Panc1 (cell line): Measurements from ENCODE around the gene SENP1. TPM values are rescaled to one million over a fixed set of nuclear protein-coding genes. Genes with fewer than 3 reads are reported as not detected.

Source experiments
- ATAC-seq: fragments of 200-7000 bp; cut with Tn5 transposase; 2 replicates; pipeline ENCODE4 v1.9.1; 2020; ENCODE audit warnings: mild to moderate bottlenecking, moderate library complexity
- BruUV-seq: library from RNA; stranded (reverse); fragments of 400-500 nt; replicated peaks from 2 replicates; lab custom pipeline; 2021; lab: Mats Ljungman, UMichigan
- CTCF ChIA-PET: fragments of 300-600 bp; sonication (Branson Sonifier 250); formaldehyde crosslinking; loops from one replicate; lab custom pipeline; 2022; ENCODE audit warnings: antibody characterized with exemption; lab: Charles Lee
- POLR2A ChIA-PET: fragments of 300-600 bp; sonication (Branson Sonifier 250); formaldehyde crosslinking; loops from one replicate; lab custom pipeline; 2022; ENCODE audit warnings: antibody characterized with exemption; lab: Charles Lee
- DNase-seq: peaks from one replicate; pipeline ENCODE4 v3.0.0-alpha.2; 2010; ENCODE audit warnings: low read depth, low spot score
- H3K27ac ChIP-seq: 2 replicates; pipeline ENCODE4 v1.5.1; 2011; ENCODE audit warnings: mild to moderate bottlenecking, low read length, inconsistent platforms
- H3K27me3 ChIP-seq: fragments of 200-500 bp; sonication (Bioruptor generic); 2 replicates; pipeline ENCODE4 v1.6.0; 2014; ENCODE audit warnings: low read length, inconsistent platforms; ENCODE audit not compliant: control insufficient read depth, insufficient read depth
- H3K36me3 ChIP-seq: fragments of 200-500 bp; sonication (Bioruptor generic); 2 replicates; pipeline ENCODE4 v1.5.1; 2014; ENCODE audit warnings: inconsistent platforms, mild to moderate bottlenecking, low read length, moderate library complexity; ENCODE audit not compliant: control insufficient read depth, insufficient read depth
- H3K4me1 ChIP-seq: 2 replicates; pipeline ENCODE4 v1.5.1; 2011; ENCODE audit warnings: inconsistent platforms, mild to moderate bottlenecking, low read length, moderate library complexity; ENCODE audit not compliant: control insufficient read depth, insufficient read depth
- H3K4me3 ChIP-seq, 2 experiments: 2 replicates each; pipeline ENCODE4 v1.5.1; 2011 to 2012; ENCODE audit warnings: low read depth in 2 of 2, low read length in 2 of 2, mild to moderate bottlenecking in 2 of 2, inconsistent platforms in 1 of 2, moderate library complexity in 1 of 2
- H3K9me3 ChIP-seq: fragments of 200-500 bp; sonication (Bioruptor generic); 2 replicates; pipeline ENCODE4 v1.5.1; 2014; ENCODE audit warnings: low read depth, mild to moderate bottlenecking, inconsistent platforms, low read length, moderate library complexity; ENCODE audit not compliant: control insufficient read depth, insufficient read depth
- CTCF ChIP-seq: fragments of 450-650 bp; IDR thresholded peaks from 2 replicates; pipeline ENCODE4 v1.5.1; 2017; ENCODE audit warnings: mild to moderate bottlenecking
- POLR2AphosphoS5 ChIP-seq: IDR thresholded peaks from 2 replicates; pipeline ENCODE4 v1.6.1; 2012; ENCODE audit warnings: mild to moderate bottlenecking, low read depth, low read length, moderate library complexity
- REST ChIP-seq, 2 experiments: IDR thresholded peaks; 2 replicates each; pipeline ENCODE4 v1.6.1; 2011 to 2012; ENCODE audit warnings: low read depth in 2 of 2, control low read depth in 1 of 2, low read length in 1 of 2, mild to moderate bottlenecking in 1 of 2, moderate library complexity in 1 of 2; ENCODE audit not compliant: insufficient read depth in 1 of 2
- SIN3A ChIP-seq: IDR thresholded peaks from 2 replicates; pipeline ENCODE4 v1.6.1; 2012; ENCODE audit warnings: low read depth, mild to moderate bottlenecking, low read length, moderate library complexity, borderline replicate concordance; ENCODE audit not compliant: insufficient read depth
- TCF7L2 ChIP-seq: IDR thresholded peaks from 2 replicates; pipeline ENCODE4 v1.6.1; 2011; ENCODE audit warnings: mild to moderate bottlenecking, low read depth, low read length, inconsistent platforms
- in situ Hi-C: cut with HindIII; loops from 2 replicates; pipeline ENCODE4 v1.10.0; 2016; ENCODE audit warnings: low sequenced_read_pairs, low pct_unique_long_range_greater_than_20kb
- intact Hi-C: fragments of 100-400 bp; cut with micrococcal nuclease; formaldehyde crosslinking; loops from one replicate; pipeline ENCODE4 v1.10.0; 2022; ENCODE audit not compliant: unreplicated experiment
- total RNA-seq: library from RNA; stranded (reverse); gene quantifications from one replicate; pipeline ENCODE4 v1.2.1, GENCODE V29; 2021; ENCODE audit not compliant: unreplicated experiment

Gene SENP1
- total RNA-seq, 1 experiment from 2014 or later = 35.2 TPM

- peaks cover 40% of the 10 kb centered on the region for H3K27me3 ChIP-seq
- H3K27ac ChIP-seq = no peak overlapping the region
- CTCF ChIA-PET = interaction anchor here (0.6 kb wide), 1 partner anchor 12 kb away, joined by 7 read pairs; no protein-coding TSS in a partner anchor
- H3K4me1 ChIP-seq = peaks cover 22% of the 10 kb centered on the region
- peak; percentile 88 for ATAC-seq
- intact Hi-C loops = no loop called here
- POLR2A ChIA-PET = interaction anchor here (0.6 kb wide), 2 partner anchors 12 to 198 kb away, joined by 6 to 8 read pairs; no protein-coding TSS in a partner anchor
- peak overlapping the region; percentile 54 to 78 for H3K4me3 ChIP-seq
- no peak for DNase-seq
- BruUV-seq = no TSS peak
- in situ Hi-C loops = no loop called here
- H3K36me3 ChIP-seq = no peaks in the 10 kb centered on the region
- H3K9me3 ChIP-seq = no peaks in the 10 kb centered on the region
- TF ChIP-seq REST (IDR thresholded peaks at IDR 0.05; ENCODE audit: insufficient read depth in 1 of 2, low read depth in 2 of 2, low read length in 1 of 2) = no peak
- TF ChIP-seq SIN3A = no peak
- no peak for TF ChIP-seq POLR2AphosphoS5
- no peak for TF ChIP-seq TCF7L2
- TF ChIP-seq CTCF = no peak
Observed at GRCh38 chr12:48001505-48002413, 104.1 kb downstream of the SENP1 start.

GRCh38 chr12:48000878-48001504 lies 104.9 kb downstream of the SENP1 start:
- Histone ChIP-seq H3K4me3 (peak overlapping the region; percentile 54 to 78), H3K27me3 (peaks cover 36% of the 10 kb centered on the region), H3K36me3 (no peaks in the 10 kb centered on the region), H3K9me3 (no peaks in the 10 kb centered on the region), H3K4me1 (peaks cover 22% of the 10 kb centered on the region), H3K27ac (no peak overlapping the region)
- in situ Hi-C loops = no loop called here
- CTCF ChIA-PET = no interaction called here
- DNase-seq (no peak), ATAC-seq (peak; percentile 69)
- intact Hi-C loops = no loop called here
- POLR2A ChIA-PET = no interaction called here
- no TSS peak for BruUV-seq
- TF ChIP-seq SIN3A (no peak), POLR2AphosphoS5 (no peak), TCF7L2 (no peak), REST (IDR thresholded peaks at IDR 0.05; ENCODE audit: insufficient read depth in 1 of 2, low read depth in 2 of 2, low read length in 1 of 2) (no peak), CTCF (no peak)
